Transverse colon (tissue), 4 donors: Measurements from ENCODE around the gene KRT85. TPM values are rescaled to one million over a fixed set of nuclear protein-coding genes. Genes with fewer than 3 reads are reported as not detected.

Experiments used
- DNase-seq: peaks from one replicate; pipeline ENCODE4 v3.0.0-alpha.2; 2019
- H3K27ac ChIP-seq, 4 donors: fragments of 200-600 bp; sonication (generic); 2 replicates each; pipeline ENCODE4 v1.5.1; 2016 to 2018; ENCODE audit warnings: inconsistent platforms in 4 of 4
- H3K27me3 ChIP-seq: fragments of 200-600 bp; sonication (generic); 2 replicates; pipeline ENCODE4 v1.5.1; 2017; ENCODE audit warnings: inconsistent platforms
- H3K36me3 ChIP-seq, 4 donors: fragments of 200-600 bp; sonication (generic); 2 replicates each; pipeline ENCODE4 v1.5.1; 2017 to 2019; ENCODE audit warnings: inconsistent platforms in 4 of 4
- H3K4me1 ChIP-seq, 4 donors: fragments of 200-600 bp; sonication (generic); 2 replicates each; pipeline ENCODE4 v1.5.1; 2017 to 2020; ENCODE audit warnings: inconsistent platforms in 4 of 4
- H3K4me3 ChIP-seq, 4 donors: fragments of 200-600 bp; sonication (generic); 1 replicate in 1 of 4; 2 replicates in 3 of 4; pipeline versions ENCODE4 v1.5.1 to v1.6.1; 2017 to 2019; ENCODE audit warnings: inconsistent platforms in 4 of 4
- H3K9me3 ChIP-seq, 2 donors: fragments of 200-600 bp; sonication (generic); 2 replicates each; pipeline ENCODE4 v1.5.1; 2017 to 2019; ENCODE audit warnings: inconsistent platforms in 2 of 2
- CTCF ChIP-seq, 5 experiments: fragments of 200-600 bp in 3 of 5; fragments of 450-650 bp in 2 of 5; sonication (generic) in 3 of 5; IDR thresholded peaks; 1 replicate in 2 of 5; 2 replicates in 3 of 5; pipeline ENCODE4 v1.5.1; 2016 to 2017; ENCODE audit warnings: antibody characterized with exemption in 5 of 5, inconsistent platforms in 3 of 5, mild to moderate bottlenecking in 2 of 5, moderate library complexity in 1 of 5
- EP300 ChIP-seq: sonication (generic); formaldehyde crosslinking; IDR thresholded peaks from one replicate; pipeline ENCODE4 v1.6.1; 2017; ENCODE audit warnings: antibody characterized with exemption, low read depth
- POLR2A ChIP-seq: fragments of 450-650 bp; IDR thresholded peaks from one replicate; pipeline ENCODE4 v1.6.1; 2016; ENCODE audit warnings: antibody characterized with exemption, mild to moderate bottlenecking, moderate library complexity
- POLR2AphosphoS5 ChIP-seq, 3 donors: sonication (generic); formaldehyde crosslinking; IDR thresholded peaks; one replicate each; pipeline ENCODE4 v1.6.1; 2016; ENCODE audit warnings: antibody characterized with exemption in 3 of 3
- WGBS, 2 donors: methylation state at CpG; one replicate each; pipeline ENCODE4 v1.1.5; 2018; ENCODE audit warnings: low coverage in 1 of 2; 5-methylcytosine and 5-hydroxymethylcytosine counted together
- in situ Hi-C, 4 donors: fragments of 200-750 bp; cut with MboI; loops; one replicate each; pipeline versions ENCODE4 v1.15.0 to v1.15.1; 2017; ENCODE audit warnings: low sequenced_read_pairs in 3 of 4, low pct_ligation_motif_present in 1 of 4, low pct_unique_long_range_greater_than_20kb in 1 of 4
- intact Hi-C: fragments of 100-400 bp; cut with DNase I; formaldehyde crosslinking; loops from one replicate; pipeline ENCODE4 v1.15.1; 2023; ENCODE audit warnings: low total_unique reads
- total RNA-seq, 4 donors: library from RNA; depleted of rRNA; stranded (reverse); fragments of >200 nt; gene quantifications; one replicate each; pipeline ENCODE4 v1.1.0, GENCODE V29; 2016

KRT85 gene
- total RNA-seq, 4 donors from 2014 or later = not detected

DNA sequence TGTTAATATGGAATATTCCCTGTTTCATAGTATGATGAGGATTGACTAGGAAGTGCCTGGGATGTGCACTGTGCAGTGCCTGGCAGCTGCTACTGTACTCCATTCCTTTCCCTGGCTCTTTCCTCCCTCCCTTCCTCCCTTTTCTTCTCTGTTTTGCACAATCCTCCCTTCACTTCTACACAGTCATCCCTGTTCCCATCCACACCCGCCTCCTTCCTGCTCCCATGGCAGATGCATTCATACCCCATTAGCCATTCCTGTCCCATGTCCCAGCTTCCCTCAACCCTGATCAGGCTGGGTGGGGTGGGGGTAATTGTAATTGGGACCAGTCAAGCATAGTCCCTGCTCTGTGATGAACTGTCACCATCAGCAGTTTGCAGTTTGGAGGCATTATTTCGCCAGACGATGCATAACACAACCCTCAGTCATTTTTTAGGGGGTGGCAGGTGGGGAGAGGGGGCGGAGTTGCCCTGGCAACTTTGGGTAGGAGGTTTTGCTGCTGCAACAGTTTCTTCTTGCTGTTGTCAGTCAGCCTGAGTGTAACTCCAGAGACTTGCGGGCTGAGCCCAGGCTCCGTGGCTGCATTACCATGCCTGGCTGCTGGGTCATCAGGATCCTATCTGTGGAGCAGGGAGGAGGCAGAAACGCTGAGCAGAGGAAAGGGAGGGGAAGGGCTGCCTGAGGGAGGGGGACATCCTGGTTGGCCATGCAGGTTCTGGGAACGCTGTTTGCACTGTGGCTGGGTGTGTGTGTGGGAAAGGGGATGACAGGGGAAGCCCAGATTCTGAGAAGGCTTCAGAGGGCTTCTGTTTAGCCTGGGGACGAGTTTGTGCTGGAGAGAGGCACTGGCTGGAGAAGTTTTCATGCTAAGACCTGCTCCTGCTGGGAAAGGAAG, 22.3 kb upstream of the KRT85 start:
- Histone ChIP-seq H3K4me3 (no peak overlapping the region), H3K36me3 (no peaks in the 10 kb centered on the region), H3K9me3 (no peaks in the 10 kb centered on the region), H3K27ac (no peak overlapping the region), H3K27me3 (no peaks in the 10 kb centered on the region), H3K4me1 (peaks cover 0 to 5% (median 0%) of the 10 kb centered on the region in 4 donors)
- in situ Hi-C loops (loop anchor here (10.0 to 25.0 kb wide), 6 partner anchors 105 to 598 kb away; partner anchors contain the start of gene KRT6A (in 1 of the 4)), intact Hi-C loops (no loop called here)
- TF ChIP-seq POLR2AphosphoS5 (IDR thresholded peaks at IDR 0.05) = no peak
- 68% methylated on average over 9 of the region's 9 CpGs; no CpG with 5 or more reads in 1 of the 2 donors for WGBS, 2 donors
- no peak for DNase-seq

- Histone ChIP-seq H3K9me3 (no peaks in the 10 kb centered on the region), H3K4me3 (no peak overlapping the region), H3K4me1 (peaks cover 0 to 5% (median 0%) of the 10 kb centered on the region in 4 donors), H3K36me3 (no peaks in the 10 kb centered on the region), H3K27me3 (no peaks in the 10 kb centered on the region), H3K27ac (no peak overlapping the region)
- TF ChIP-seq POLR2A (no peak), CTCF (IDR thresholded peaks at IDR 0.05) (no peak), EP300 (no peak)
- 70 to 95% methylated on average over 2 of the region's 2 CpGs for WGBS, 2 donors
- intact Hi-C loops (no loop called here), in situ Hi-C loops (loop anchor here (10.0 to 25.0 kb wide), 5 partner anchors 107 to 599 kb away; partner anchors contain the start of gene KRT6A (in 1 of the 4))
- no peak for DNase-seq
These were observed 20.6 kb upstream of the KRT85 start for GRCh38 chr12:52387859-52388258.

- in situ Hi-C loops (loop anchor here (10.0 to 25.0 kb wide), 5 partner anchors 110 to 602 kb away; partner anchors contain the start of gene KRT6A (in 1 of the 4)), intact Hi-C loops (no loop called here)
- Histone ChIP-seq H3K27me3 (no peaks in the 10 kb centered on the region), H3K4me3 (no peak within 1 kb of the TSS), H3K4me1 (no peaks in the 10 kb centered on the region), H3K9me3 (no peaks in the 10 kb centered on the region), H3K27ac (no peak within 1 kb of the TSS), H3K36me3 (no peaks in the 10 kb centered on the region)
- TF ChIP-seq CTCF (IDR thresholded peaks at IDR 0.05) = no peak
- no peak for TF ChIP-seq EP300
- TF ChIP-seq POLR2AphosphoS5 (IDR thresholded peaks at IDR 0.05) = no peak
- TF ChIP-seq POLR2A = no peak
- whole genome bisulfite sequencing, 2 donors = 98 to 100% methylated on average over 2 to 11 of the region's 11 CpGs
- DNase-seq = no peak
These were observed 18.0 kb upstream of the KRT85 start, which contains the start of gene KRT84 for GRCh38 chr12:52385226-52385702. Gene KRT84, minus strand, starts transcription at chr12:52385652. Its CDS starts 67 bp downstream, at chr12:52385585.

GRCh38 chr12:52383331-52383730, 16.1 kb upstream of the KRT85 start:
- 89 to 100% methylated on average over 1 to 3 of the region's 3 CpGs for WGBS, 2 donors
- H3K4me3 ChIP-seq = no peak overlapping the region
- intact Hi-C loops (no loop called here), in situ Hi-C loops (loop anchor here (5.0 to 25.0 kb wide), 6 partner anchors 111 to 604 kb away; partner anchors contain the start of gene KRT6A (in 1 of the 4))
- H3K27ac ChIP-seq = no peak overlapping the region
- no peaks in the 10 kb centered on the region for H3K4me1 ChIP-seq
- no peak for TF ChIP-seq POLR2A
- TF ChIP-seq CTCF (IDR thresholded peaks at IDR 0.05) = no peak
- TF ChIP-seq EP300 = no peak
- H3K27me3 ChIP-seq = no peaks in the 10 kb centered on the region
- no peaks in the 10 kb centered on the region for H3K9me3 ChIP-seq
- H3K36me3 ChIP-seq = no peaks in the 10 kb centered on the region
- DNase-seq = no peak
